ENCODE measurements around the gene ZNF738.
"Not testable (repeated sequence)": the region's sequence is repeated elsewhere in the genome, so short reads cannot be mapped to it uniquely, and the experiment has no call there.

Gene ZNF738

DNA sequence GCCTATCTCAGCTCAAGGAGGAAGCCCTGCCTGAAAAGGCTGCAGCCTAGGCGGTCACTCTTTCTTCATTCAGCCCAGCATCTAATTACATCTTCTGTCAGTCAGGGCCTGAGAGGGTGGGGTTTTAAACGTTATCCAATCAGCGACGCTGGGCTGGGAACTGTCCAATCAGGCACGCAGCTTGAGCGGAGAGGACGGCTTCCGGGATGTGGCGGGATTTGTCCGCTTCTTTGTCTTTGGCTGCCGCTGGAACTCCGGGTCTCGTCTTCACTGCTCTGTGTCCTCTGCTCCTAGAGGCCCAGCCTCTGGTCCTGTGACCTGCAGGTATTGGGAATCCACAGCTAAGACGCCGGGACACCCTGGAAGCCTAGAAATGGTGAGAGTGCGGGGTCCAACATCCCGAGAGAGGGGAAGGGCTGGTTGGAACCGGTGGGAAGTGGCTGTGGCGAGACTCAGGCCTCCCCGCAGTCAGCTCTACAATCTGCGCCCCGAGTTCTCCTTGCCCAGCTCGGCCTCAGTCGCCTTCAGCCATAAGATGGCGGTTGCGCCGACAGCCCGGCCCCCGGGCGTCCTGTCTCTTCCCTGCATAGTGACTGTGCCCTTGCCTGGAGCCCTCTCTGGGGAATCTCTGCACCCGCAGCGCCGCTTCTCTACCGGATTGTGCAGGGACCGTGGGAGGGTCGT lies at the start of gene ZNF738:
ZNF738 (plus strand) TSS at position 233 of the 684 bp plus-strand sequence; CDS start at position 374, 141 bp downstream.
- DNase-seq = peak; percentile 95

DNA sequence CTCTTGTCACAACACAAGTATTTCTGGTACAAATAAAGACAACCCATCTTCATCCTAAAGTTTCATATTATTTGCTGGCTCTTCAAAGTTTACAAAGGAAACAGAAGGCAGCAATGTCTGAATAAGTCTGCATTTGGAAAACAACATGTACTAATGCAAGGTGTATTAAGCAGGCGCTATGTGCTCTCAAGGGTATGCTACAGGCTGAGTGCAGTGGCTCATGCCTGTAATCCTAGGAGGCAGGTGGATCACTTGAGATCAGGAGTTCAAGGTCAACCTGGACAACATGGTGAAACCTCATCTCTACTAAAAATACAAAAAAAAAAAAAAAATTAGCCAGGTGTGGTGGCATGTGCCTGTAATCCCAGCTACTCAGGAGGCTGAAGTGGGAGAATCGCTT lies 46.0 kb upstream of the ZNF738 start:
- not testable (repeated sequence) for DNase-seq

DNA sequence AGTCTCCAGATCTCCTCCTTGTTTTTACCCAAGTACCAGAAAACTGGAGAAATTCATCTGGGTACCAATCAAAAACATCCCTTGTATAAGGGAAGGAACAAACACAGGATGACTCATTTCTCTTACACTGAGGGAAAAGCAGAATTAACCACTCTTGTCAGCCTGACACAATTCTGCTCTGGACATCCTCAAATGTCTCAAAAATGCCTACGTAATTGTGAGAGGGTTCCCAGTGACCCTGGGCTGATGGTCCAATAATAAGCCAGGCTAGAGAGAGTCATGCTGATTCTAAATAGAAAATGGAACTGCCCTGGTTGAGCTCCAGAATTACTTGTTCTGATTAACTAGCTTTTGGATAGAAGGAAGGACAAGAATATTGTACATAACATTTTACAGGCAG lies 44.1 kb upstream of the ZNF738 start:
- DNase-seq = no peak

DNA sequence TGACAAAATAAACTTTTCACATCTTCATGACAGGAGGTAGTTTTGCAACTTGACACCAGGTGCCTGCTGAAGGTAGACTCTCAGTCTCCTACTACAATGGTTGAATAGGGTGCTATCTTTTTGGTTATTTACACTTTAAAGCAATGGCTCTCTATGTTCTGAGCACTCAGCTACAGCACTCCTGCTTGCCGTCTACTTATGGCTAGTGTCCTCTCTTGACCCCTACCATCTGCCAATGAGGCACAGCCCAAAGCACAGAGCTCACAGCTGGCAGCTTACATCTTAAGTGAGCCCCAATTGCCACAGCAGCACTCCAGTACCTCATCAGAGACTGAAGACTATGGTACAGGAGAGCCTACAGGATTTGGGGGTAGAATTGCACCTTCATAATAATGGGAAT lies 41.0 kb upstream of the ZNF738 start:
- DNase-seq = no peak

DNA sequence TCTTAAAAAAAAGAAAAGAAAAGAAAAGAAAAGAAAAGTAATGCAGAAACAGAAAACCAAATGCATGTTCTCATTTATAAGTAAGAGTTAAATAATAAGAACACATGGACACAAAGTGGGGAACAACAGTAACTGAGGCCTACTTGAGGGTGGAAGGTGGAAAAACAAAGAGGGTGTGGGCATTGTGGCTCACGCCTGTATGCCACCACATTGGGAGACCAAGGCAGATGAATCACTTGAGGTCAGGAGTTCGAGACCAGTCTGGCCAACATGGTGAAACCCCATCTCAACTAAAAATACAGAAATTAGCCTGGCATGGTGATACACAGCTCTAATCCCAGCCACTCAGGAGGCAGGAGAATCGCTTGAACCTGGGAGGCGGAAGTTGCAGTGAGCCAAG lies 37.7 kb upstream of the ZNF738 start:
- no peak for DNase-seq

DNA sequence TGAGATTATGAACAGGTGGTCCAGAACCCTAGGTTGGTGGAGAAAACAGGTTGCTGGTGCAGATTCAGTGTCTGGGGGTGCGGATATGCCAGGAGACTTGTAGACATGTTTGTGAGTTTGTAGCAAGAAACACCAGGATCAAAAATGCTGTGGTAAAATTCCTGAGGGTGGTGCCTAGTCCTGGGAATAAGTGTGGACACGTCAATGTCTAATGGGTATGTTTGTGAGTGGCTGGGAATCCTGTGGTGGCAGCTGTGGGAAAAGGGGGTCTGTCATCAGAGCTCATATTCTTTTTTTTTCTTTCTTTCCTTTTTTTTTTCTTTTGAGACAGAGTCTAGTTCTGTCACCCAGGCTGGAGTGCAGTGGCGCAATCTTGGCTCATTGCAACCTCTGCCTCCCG lies 36.8 kb upstream of the ZNF738 start:
- peak; percentile 2 for DNase-seq

DNA sequence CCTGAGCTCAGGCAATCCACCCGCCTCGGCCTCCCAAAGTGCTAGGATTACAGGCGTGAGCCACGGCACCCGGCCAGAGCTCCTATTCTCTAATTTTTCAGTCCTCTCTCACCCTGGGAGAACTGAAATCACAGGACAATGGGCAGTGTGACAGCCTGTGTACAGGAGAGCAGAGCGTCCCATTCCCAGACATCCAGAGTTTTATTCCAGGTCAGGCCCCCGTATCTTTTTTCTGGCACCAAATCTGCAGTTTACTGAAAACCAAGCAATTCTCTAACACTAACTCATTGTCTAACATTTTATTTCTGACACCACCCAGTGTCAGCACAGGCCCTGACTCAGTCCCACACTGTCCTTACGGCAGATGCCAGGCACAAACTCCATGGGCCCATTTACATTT lies 36.3 kb upstream of the ZNF738 start:
- DNase-seq = no peak

DNA sequence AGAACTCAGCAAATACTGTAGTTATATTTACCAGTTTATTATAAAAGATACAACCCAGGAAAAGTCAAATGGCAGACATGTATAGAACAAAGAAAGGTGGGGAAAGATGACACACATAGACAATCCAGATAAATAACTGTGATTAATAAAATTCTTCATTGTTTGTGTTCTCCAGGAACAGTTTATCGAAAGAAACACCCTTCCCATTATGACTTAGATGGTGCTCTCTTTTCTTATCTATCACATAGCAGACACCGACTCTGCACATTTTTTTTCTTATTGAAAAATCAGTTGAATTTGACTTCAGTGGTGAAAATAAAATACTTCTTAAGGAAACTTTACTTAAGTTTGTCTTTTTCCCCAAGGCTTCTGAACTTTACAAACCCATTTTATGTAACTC lies 35.8 kb upstream of the ZNF738 start:
- DNase-seq = no peak

DNA sequence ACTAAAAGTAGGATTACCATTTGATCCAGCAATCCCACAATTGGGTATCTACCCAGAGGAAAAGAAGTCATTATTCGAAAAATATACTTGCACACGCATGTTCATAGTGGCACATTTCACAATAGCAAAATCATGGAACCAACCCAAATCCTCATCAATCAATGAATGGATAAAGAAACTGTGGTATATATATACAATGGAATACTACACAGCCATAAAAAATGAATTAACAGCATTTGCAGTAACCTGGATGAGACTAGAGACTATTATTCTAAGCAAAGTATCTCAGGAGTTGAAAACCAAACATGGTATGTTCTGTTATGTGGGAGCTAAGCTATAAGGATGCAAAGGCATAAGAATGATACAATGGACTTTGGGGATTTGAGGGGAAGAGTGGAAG lies 32.6 kb upstream of the ZNF738 start:
- no peak for DNase-seq

DNA sequence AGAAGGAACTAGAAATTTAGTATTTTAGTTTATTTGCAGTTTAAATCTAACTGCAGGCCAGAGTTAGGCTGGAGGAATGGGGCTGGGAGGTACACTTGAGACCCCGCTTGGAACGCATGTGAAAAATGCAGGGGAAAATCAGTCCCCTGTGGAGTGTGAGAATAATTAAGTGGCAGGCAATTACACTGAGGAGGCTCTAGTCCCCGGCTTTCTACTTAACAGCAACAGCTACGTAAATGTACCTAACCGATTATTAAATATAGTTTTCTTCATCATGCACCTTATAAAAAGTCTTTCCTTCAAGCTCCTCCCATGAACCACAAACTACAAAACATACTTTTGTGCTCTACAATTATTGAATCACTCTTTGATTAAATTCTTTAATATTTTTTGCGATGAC lies 30.4 kb upstream of the ZNF738 start:
- DNase-seq = peak; percentile 2

DNA sequence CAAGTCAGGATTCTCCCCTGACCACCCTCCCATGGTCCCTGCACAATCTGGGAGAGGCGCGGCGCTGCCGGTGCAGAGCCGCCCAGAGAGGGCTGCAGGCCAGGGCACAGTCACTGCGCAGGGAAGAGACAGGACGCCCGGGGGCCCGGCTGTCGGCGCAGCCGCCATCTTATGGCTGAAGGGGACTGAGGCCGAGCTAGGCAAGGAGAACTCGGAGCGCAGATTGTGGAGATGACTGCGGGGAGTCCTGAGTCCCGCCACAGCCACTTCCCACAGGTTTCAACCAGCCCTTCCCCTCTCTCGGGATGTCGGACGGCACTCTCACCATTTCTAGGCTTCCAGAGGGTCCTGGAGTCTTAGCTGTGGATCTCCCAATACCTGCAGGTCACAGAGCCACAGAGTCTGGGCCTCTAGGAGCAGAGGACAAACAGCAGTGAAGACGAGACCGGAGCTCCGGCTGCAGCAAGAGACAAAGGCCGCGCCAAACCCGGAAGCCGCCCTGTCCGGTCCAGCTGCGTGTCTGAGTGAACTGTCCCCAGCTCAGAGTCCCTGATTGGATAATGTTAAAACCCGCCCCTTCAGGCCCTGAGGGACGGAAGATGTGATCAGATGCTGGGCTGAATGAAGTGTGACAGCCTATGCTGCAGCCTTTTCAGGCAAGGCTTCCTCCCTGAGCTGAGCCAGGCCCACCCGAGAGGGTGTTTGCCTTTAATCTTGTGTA lies 29.8 kb upstream of the ZNF738 start, which contains the start of gene ZNF708:
ZNF708 (minus strand) TSS at position 526 of the 721 bp plus-strand sequence; CDS start at position 328, 198 bp downstream.
- DNase-seq = peak; percentile 93

DNA sequence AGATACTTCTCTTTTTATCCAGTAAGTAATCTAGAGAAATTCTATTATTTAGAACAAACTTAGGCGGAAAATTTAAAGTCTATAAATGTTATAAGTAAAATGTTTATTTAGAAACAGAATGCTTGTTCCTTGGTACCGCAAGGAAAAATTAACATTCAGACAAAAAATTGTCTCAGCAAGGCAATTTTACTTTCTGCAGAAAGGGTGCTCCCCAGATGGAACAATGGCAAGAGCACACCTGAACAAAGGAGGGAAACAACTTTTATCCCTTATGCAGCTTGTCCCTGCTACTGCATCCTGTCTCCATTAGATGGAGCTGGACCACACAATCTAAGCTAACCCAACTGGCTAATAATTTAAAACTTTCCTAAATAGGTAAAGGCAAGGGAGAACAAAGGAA lies 23.1 kb upstream of the ZNF738 start:
- DNase-seq = no peak

DNA sequence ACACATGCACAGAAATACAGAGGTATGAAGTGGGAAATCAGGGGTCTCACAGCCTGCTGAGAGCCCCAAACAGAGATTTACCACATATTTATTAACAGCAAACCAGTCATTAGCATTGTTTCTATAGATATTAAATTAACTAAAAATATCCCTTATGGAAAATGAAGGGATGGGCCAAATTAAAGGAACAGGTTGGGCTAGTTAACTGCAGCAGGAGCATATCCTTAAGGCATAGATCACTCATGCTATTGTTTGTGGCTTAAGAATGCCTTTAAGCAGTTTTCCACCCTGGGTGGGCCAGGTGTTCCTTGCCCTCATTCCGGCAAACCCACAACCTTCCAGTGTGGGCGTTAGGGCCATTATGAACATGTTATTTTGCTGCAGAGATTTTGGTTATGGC lies 14.0 kb upstream of the ZNF738 start:
- not testable (repeated sequence) for DNase-seq

DNA sequence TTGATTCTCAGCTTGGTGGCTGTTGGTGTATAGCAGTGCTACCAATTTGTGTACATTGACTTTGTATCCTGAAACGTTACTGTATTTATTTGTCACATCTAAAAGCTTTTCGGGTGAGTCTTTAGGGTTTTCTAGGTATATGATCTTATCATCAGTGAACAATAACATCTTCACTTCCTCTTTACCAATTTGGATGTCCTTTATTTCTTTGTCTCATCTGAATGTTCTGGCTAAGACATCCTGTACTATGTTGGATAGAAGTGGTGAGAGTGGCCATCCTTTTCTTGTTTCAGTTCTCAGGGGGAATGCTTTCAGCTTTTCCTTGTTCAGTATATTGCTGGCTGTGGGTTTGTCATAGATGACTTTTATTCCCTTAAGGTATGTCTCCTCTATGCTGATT lies 6.0 kb upstream of the ZNF738 start:
- DNase-seq = no peak

DNA sequence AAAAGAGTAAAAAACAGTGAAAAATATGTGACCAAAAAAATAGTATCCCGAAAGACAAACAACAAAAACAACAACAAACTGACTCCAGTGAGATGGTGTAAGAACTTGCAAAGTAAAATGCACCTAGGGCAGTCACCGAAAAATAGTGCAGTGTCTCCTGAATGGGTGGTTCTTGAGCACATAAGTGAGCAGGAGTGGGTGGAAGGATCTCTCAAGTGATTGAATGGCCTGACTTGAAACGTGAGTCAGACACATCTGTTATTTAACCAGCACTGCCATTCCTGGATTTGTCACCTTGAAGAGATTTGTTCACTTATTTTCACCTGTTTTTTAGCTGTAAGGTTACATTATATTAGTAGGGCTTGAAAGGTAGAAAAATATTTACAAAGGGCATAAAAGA lies 3.5 kb downstream of the ZNF738 start:
- no peak for DNase-seq

DNA sequence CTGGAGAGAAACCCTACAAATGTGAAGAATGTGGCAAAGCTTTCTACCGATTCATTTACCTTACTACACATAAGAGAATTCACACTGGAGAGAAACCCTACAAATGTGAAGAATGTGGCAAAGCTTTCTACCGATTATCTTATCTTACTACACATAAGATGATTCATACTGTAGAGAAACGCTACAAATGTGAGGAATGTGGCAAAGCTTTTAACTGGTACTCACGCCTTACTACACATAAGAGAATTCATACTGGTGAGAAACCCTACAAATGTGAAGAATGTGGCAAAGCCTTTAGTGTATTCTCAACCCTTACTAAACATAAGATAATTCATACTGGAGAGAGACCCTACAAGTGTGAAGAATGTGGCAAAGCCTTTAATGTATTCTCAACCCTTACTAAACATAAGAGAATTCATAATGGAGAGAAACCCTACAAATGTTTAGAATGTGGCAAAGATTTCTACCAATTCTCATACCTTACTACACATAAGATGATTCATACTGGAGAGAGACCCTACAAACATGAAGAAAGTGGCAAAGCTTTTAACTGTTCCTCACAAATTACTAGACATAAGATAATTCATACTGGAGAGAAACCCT lies 25.3 kb downstream of the ZNF738 start:
- no peak for DNase-seq

DNA sequence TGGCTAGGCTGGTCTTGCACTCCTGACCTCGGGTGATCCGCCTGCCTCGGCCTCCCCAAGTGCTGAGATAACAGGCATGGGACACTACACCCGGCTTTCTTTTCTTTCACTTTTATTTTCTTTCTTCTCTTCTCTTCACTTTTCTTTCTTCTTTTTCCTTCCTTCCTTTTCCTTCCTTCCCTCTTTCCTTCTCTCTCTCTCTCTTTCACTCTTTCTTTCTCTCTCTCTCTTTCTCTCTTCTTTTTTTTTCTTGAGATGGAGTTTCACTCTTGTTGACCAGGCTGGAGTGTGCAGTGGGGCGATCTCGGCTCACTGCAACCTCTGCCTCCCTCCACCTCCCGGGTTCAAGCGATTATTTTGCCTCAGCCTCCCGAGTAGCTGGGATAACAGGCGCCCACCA lies 37.3 kb downstream of the ZNF738 start:
- no peak for DNase-seq

DNA sequence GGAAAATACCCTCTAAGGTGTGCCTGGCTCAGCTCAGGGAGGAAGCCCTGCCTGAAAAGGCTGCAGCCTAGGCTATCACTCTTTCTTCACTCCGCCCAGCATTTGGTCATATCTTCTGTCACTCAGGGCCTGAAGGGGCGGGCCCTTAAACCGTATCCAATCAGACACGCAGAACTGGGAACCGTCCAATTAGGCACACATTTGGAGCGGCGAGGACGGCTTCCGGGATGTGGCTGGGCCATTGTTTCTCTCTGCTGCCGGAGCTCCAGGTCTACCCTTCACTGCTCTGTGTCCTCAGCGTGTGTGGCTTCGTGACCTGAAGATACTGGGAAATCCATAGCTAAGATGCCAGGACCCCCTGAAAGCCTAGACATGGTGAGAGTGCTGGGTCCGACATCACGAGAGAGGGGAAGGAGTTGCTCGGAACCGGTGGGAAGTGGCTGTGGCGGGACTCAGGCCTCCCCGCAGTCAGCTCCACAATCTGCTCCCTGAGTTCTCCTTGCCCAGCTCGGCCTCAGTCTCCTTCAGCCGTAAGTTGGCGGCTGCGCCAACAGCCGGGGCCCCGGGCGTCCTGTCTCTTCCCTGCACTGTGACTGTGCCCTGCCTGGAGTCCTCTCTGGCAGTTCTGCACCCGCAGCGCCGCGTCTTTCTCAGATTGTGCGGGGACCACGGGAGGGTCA lies 38.2 kb downstream of the ZNF738 start, which contains the start of gene ZNF493:
ZNF493 (plus strand) TSS at position 241 of the 680 bp plus-strand sequence; CDS start at position 346, 105 bp downstream.
- peak; percentile 95 for DNase-seq

DNA sequence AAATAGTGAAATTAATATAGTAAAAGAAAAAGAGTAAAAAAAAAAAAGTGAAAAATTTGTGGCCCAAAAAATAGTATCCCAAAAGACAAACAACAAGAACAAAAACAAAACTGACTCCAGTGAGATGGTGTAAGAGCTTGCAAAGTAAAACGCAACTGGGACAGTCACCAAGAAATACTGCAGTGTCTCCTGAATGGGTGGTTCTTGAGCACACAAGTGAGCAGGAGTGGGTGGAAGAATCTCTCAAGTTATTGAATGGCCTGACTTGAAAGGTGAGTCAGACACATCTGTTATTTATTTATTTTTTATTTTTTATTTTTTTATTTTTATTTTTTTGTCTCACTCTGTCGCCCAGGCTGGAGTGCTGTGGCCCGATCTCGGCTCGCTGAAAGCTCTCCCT lies 40.1 kb downstream of the ZNF738 start:
- no peak for DNase-seq

DNA sequence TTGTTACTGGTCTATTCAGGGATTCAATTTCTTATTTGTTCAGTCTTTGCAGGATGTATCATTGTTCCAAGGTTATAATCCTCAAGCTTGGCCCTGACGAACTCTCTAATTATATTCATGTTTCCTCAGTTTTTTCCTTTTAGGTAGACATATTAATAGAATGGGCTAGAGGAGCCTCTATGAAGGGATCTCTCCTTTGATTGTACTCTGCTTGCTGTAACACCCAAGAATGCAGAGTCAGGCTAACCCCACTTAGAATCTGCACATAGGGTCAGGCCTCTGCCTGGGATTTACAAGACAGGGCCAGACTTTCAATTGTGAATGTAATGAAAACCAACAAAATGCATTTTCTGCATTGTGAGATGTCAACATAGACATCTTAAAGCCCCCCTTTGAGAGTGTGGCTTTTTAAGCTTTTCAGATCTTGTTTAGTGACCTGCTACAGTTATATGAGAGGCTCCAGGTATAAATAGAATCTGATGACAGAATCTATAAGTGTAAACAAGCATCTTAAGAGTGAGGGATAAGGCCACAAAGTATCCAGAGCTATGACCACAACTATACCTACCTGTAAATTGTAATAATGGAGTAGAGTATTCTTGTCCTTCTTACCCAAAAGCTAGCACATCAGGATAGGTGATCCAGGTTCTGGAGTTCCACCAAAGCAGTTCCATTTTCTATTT lies 43.6 kb downstream of the ZNF738 start:
- no peak for DNase-seq

DNA sequence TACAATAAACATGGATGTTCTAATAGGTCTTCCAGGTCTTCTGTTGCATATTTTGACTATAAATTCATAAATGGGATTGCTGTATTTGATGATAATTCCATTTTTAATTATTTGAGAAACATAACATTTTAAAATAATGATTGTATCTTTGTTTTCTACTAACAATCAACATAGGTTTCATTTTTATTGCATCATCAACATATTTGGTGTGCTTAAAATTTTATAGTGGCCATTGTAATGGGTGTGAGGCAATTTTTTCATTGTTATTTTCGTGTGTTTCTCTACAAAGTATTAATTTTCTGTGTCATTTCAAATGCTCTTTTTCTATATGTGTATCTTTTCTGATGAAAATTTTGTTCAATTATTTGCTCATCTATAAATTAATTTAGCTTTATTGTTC lies 51.4 kb downstream of the ZNF738 start:
- DNase-seq = no peak

DNA sequence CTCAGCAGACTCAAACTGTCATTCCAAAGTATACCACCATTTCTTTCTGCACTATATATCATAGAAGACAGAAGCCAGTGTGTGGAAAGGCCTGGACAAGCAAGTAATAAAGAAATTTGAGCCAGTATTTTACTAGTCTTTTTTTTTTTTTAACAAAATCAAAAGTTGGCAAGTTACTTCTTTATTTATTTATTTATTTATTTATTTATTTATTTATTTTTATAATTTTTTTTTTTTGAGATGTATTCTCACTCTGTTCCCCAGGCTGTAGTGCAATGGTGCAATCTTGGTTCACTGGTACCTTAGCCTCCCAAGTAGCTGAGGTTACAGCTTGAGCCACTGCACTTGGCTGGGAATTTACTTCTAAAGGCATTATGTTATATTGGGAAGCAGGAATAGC lies 63.4 kb downstream of the ZNF738 start:
- DNase-seq = no peak
